GM18505 (cell line): ENCODE data around the gene PRSS38.

Experiments used
- ATAC-seq: cut with Tn5 transposase; IDR thresholded peaks from one replicate; pipeline ENCODE4 v1.9.1; 2021; ENCODE audit not compliant: unreplicated experiment
- POLR2A ChIP-seq: IDR thresholded peaks from 4 replicates; pipeline ENCODE4 v1.6.1; 2011; ENCODE audit warnings: borderline replicate concordance; ENCODE audit not compliant: insufficient read depth, insufficient read length; ENCODE audit errors: extremely low read depth

PRSS38 gene

GRCh38 chr1:227793079-227793947, 22.2 kb upstream of the PRSS38 start:
- ATAC-seq, result no peak
- no peak for TF ChIP-seq POLR2A

- TF ChIP-seq POLR2A, result no peak
- ATAC-seq, result no peak
Observed at GRCh38 chr1:227793948-227794816, 21.3 kb upstream of the PRSS38 start.

GRCh38 chr1:227794817-227795192, 20.7 kb upstream of the PRSS38 start:
- no peak for TF ChIP-seq POLR2A
- ATAC-seq, result no peak

GRCh38 chr1:227795732-227796131, 19.7 kb upstream of the PRSS38 start:
- TF ChIP-seq POLR2A, result no peak
- no peak for ATAC-seq

- no peak for TF ChIP-seq POLR2A
- no peak for ATAC-seq
Observed at GRCh38 chr1:227796359-227796915, 19.0 kb upstream of the PRSS38 start.

- TF ChIP-seq POLR2A, result no peak
- no peak for ATAC-seq
Observed at GRCh38 chr1:227797144-227797543, 18.3 kb upstream of the PRSS38 start.

GRCh38 chr1:227797625-227798024, 17.9 kb upstream of the PRSS38 start:
- TF ChIP-seq POLR2A, result no peak
- no peak for ATAC-seq

GRCh38 chr1:227798078-227798802, 17.2 kb upstream of the PRSS38 start:
- no peak for TF ChIP-seq POLR2A
- no peak for ATAC-seq

GRCh38 chr1:227799756-227800155, 15.7 kb upstream of the PRSS38 start:
- no peak for TF ChIP-seq POLR2A
- no peak for ATAC-seq

- ATAC-seq, result no peak
- TF ChIP-seq POLR2A, result no peak
Observed at GRCh38 chr1:227803933-227804332, 11.5 kb upstream of the PRSS38 start.

- TF ChIP-seq POLR2A, result no peak
- ATAC-seq, result no peak
Observed at GRCh38 chr1:227805606-227806197, 9.8 kb upstream of the PRSS38 start.

GRCh38 chr1:227808566-227808965, 6.9 kb upstream of the PRSS38 start:
- ATAC-seq, result no peak
- no peak for TF ChIP-seq POLR2A
